ENCODE results near the gene FXN. TPM values are rescaled to one million over a fixed set of nuclear protein-coding genes. Genes with fewer than 3 reads are reported as not detected.

FXN gene
- total and polyA plus RNA-seq, 12 donors: 10.3 to 38.7 (median 22.0) TPM

- TF ChIP-seq CTCF (IDR thresholded peaks at IDR 0.05): no peak
- TF ChIP-seq POLR2A (IDR thresholded peaks at IDR 0.05): no peak
- Histone ChIP-seq H3K36me3 (replicated peaks in 1 of 2) (no peaks in the 10 kb centered on the region), H3K4me1 (replicated peaks in 1 of 2) (peaks cover 0 to under 1% of the 10 kb centered on the region in 2 donors), H3K9me3 (replicated peaks in 1 of 3) (no peaks in the 10 kb centered on the region), H3K27ac (no peak overlapping the region), H3K4me3 (no peak overlapping the region), H3K27me3 (no peaks in the 10 kb centered on the region)
- WGBS, 4 donors: 95 to 99% (median 97%) methylated on average over 8 of the region's 8 CpGs
- peak in 1 of 7 donors; percentile 12 for DNase-seq
- intact Hi-C loops (cut with DNase I): loop anchor here in 1 of 2 donors (10.0 kb wide), 1 partner anchor 73 kb away; no protein-coding TSS in a partner anchor
Observed at GRCh38 chr9:69137311-69137710, 101.8 kb downstream of the FXN start.

- H3K9me3 ChIP-seq (replicated peaks in 1 of 3): no peaks in the 10 kb centered on the region
- TF ChIP-seq CTCF (IDR thresholded peaks at IDR 0.05): no peak
- intact Hi-C loops (cut with DNase I): loop anchor here in 1 of 2 donors (10.0 kb wide), 1 partner anchor 75 kb away; no protein-coding TSS in a partner anchor
- no peaks in the 10 kb centered on the region for H3K27me3 ChIP-seq
- WGBS, 4 donors: 85 to 96% (median 94%) methylated on average over 5 to 9 of the region's 9 CpGs
- H3K36me3 ChIP-seq (replicated peaks in 1 of 2): no peaks in the 10 kb centered on the region
- peak in 1 of 7 donors; percentile 16 for DNase-seq
- H3K27ac ChIP-seq: no peak overlapping the region
- peaks cover 0 to 4% of the 10 kb centered on the region in 2 donors for H3K4me1 ChIP-seq (replicated peaks in 1 of 2)
- H3K4me3 ChIP-seq: no peak overlapping the region
Observed at GRCh38 chr9:69139596-69139995, 104.0 kb downstream of the FXN start.

- 87 to 97% (median 96%) methylated on average over 5 of the region's 5 CpGs for WGBS, 4 donors
- Histone ChIP-seq H3K27ac (no peak overlapping the region), H3K36me3 (replicated peaks in 1 of 2) (no peaks in the 10 kb centered on the region), H3K4me3 (no peak overlapping the region), H3K4me1 (replicated peaks in 1 of 2) (peaks cover 0 to 4% of the 10 kb centered on the region in 2 donors), H3K9me3 (replicated peaks in 1 of 3) (no peaks in the 10 kb centered on the region), H3K27me3 (no peaks in the 10 kb centered on the region)
- TF ChIP-seq CTCF (IDR thresholded peaks at IDR 0.05): no peak
- TF ChIP-seq POLR2A (IDR thresholded peaks at IDR 0.05): no peak
- DNase-seq: peak in 1 of 7 donors; percentile 1
- intact Hi-C loops (cut with DNase I): no loop called here
Observed at GRCh38 chr9:69140123-69140735, 104.7 kb downstream of the FXN start.

GRCh38 chr9:69141851-69142250 lies 106.3 kb downstream of the FXN start:
- DNase-seq: peak in 1 of 7 donors; percentile 6
- H3K36me3 ChIP-seq (replicated peaks in 1 of 2): no peaks in the 10 kb centered on the region
- peaks cover 0 to 4% of the 10 kb centered on the region in 2 donors for H3K4me1 ChIP-seq (replicated peaks in 1 of 2)
- intact Hi-C loops (cut with DNase I): no loop called here
- 82 to 88% (median 86%) methylated on average over 5 of the region's 5 CpGs for WGBS, 4 donors
- no peaks in the 10 kb centered on the region for H3K9me3 ChIP-seq (replicated peaks in 1 of 3)
- no peak overlapping the region for H3K27ac ChIP-seq
- H3K27me3 ChIP-seq: no peaks in the 10 kb centered on the region
- TF ChIP-seq CTCF (IDR thresholded peaks at IDR 0.05) (no peak), POLR2A (IDR thresholded peaks at IDR 0.05) (no peak)
- no peak overlapping the region for H3K4me3 ChIP-seq
